RPMI7951 (cell line): ENCODE measurements around the gene LYZL6. TPM values are rescaled to one million over a fixed set of nuclear protein-coding genes. Genes with fewer than 3 reads are reported as not detected.
"Not testable (repeated sequence)": the region's sequence is repeated elsewhere in the genome, so short reads cannot be mapped to it uniquely, and the experiment has no call there.

ENCODE experiments used
- DNase-seq: peaks from one replicate; pipeline ENCODE4 v3.0.0-alpha.2; 2012; ENCODE audit warnings: low read depth
- total RNA-seq: library from RNA; depleted of rRNA; stranded (reverse); fragments of >200 nt; shearing (Covaris generic); gene quantifications from 2 replicates; pipeline ENCODE4 v1.2.3, GENCODE V29; 2014

The LYZL6 gene
- total RNA-seq, 1 experiment from 2014 or later = not detected

GRCh38 chr17:35947156-35947585, 3.7 kb upstream of the LYZL6 start:
- peak; percentile 48 for DNase-seq

GRCh38 chr17:35944151-35944550, 638 bp upstream of the LYZL6 start:
- DNase-seq = peak; percentile 26

- DNase-seq = no peak
Observed at GRCh38 chr17:35942588-35943186, 826 bp downstream of the LYZL6 start.

- not testable (repeated sequence) for DNase-seq
Observed at GRCh38 chr17:35938492-35938891, 5.0 kb downstream of the LYZL6 start.

- no peak for DNase-seq
Observed at GRCh38 chr17:35936063-35936462, 7.5 kb downstream of the LYZL6 start.

GRCh38 chr17:35934760-35935159, 8.8 kb downstream of the LYZL6 start:
- no peak for DNase-seq

- no peak for DNase-seq
Observed at GRCh38 chr17:35932586-35932985, 10.9 kb downstream of the LYZL6 start.

- DNase-seq = peak; percentile 57
Observed at GRCh38 chr17:35931794-35932425, 11.6 kb downstream of the LYZL6 start.

- peak; percentile 69 for DNase-seq
Observed at GRCh38 chr17:35930211-35931065, 13.1 kb downstream of the LYZL6 start, which contains the start of gene RDM1. RDM1 (minus strand) TSS chr17:35930773; CDS start chr17:35930727, 46 bp downstream.

GRCh38 chr17:35927714-35928113, 15.8 kb downstream of the LYZL6 start:
- no peak for DNase-seq

GRCh38 chr17:35923609-35924114, 19.9 kb downstream of the LYZL6 start:
- DNase-seq = no peak

- DNase-seq = no peak
Observed at GRCh38 chr17:35920229-35920628, 23.3 kb downstream of the LYZL6 start.

- DNase-seq = no peak
Observed at GRCh38 chr17:35918665-35919064, 24.8 kb downstream of the LYZL6 start.

GRCh38 chr17:35917519-35918213, 25.8 kb downstream of the LYZL6 start:
- no peak for DNase-seq

GRCh38 chr17:35915153-35915964, 28.2 kb downstream of the LYZL6 start:
- DNase-seq = no peak

GRCh38 chr17:35914354-35914753, 29.2 kb downstream of the LYZL6 start:
- no peak for DNase-seq

- DNase-seq = no peak
Observed at GRCh38 chr17:35913609-35914008, 29.9 kb downstream of the LYZL6 start.

- DNase-seq = no peak
Observed at GRCh38 chr17:35912942-35913341, 30.6 kb downstream of the LYZL6 start.

GRCh38 chr17:35912339-35912912, 31.1 kb downstream of the LYZL6 start:
- DNase-seq = no peak

- DNase-seq = no peak
Observed at GRCh38 chr17:35909408-35909807, 34.1 kb downstream of the LYZL6 start.

- DNase-seq = no peak
Observed at GRCh38 chr17:35907691-35908090, 35.8 kb downstream of the LYZL6 start.
